Raji (cell line): Measurements from ENCODE around the gene CXXC5.

Source experiments
- POLR2A ChIP-seq: IDR thresholded peaks from 2 replicates; pipeline ENCODE4 v1.6.1; 2011; ENCODE audit warnings: low read depth, low read length, control low read depth; ENCODE audit not compliant: insufficient read depth

Gene CXXC5

DNA sequence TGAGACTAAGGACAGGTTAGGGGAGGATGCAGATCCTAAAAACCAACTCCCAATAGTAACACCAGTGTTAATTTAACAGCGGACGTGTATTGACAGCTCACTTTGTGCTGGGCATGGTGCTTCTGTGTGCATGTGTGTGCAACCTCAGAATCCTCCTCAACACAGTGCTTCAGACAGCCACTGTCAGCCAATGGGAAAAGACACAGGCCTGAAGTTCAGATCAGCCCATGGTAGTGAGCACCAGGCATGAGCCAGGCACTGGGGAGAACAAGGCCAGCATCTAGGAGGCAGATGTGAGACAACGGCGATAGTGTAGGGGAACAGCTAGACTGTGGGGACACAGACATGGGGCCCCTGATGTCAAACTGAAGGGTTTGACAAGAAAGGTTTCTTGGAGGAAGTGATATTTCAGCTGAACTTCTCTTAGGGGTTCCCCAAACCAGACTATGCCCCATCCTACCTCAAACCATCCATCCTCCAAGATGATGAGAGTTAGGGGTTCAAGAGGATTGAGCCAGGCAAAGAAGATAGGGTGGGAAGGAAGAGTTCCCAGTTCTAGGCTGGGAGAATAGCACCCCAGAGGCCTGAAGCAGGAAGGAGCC is 75.9 kb downstream of the CXXC5 start:
- no peak for TF ChIP-seq POLR2A

DNA sequence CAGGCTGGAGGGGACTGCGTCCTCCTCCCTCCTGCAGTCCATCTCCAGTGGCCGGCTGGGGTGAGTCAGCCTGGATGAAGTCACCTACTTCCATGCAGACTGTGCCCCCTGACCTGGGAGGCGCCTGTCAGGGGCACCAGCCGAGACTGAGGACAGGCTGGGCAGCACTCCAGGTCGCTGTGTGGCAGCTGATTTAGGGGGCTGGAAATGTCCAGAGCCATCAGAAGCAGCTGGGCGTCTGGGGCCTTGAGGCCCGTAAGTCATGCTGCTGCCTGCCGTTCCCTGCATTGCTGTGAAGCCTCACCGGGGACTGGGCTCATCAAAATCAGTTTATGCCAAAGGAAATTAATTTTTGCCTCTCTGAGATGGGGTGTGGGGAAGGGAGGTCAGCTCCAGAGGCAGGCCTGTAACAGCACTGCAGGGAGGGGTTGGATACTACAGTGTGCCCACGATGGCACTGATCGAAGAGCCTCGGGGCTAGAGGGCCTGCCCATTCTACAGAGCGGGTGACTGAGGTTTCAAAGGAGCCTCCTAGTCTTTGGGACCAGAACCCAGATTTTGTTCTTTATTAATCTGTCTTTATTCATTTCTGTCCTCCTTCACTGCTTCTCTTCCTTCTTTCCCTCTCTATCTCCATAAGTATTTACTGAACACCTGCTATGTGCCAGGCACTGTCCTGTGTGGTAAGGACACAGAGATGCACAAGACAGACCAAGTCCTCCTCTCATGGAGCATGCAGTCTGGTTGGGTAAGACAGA is 77.1 kb downstream of the CXXC5 start:
- TF ChIP-seq POLR2A, result no peak

DNA sequence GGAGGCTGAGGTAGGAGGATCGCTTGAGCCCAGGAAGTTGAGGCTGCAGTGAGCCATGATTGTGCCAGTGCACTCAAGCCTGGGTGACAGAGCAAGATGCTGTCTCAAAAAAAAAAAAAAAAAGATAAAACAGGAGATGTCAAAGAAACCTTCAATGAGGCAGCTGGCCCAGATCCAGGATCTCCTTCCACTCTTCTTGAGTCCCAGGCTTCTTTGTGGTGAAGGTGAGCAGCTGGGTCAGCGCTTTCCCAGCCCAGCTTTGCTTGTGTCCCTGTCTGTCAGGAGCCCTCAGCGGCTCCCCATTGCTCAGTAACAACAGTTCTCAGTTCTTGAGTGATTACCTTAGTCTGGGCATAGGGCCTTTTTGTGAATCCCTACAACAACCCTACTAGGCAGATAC is 78.1 kb downstream of the CXXC5 start:
- no peak for TF ChIP-seq POLR2A

DNA sequence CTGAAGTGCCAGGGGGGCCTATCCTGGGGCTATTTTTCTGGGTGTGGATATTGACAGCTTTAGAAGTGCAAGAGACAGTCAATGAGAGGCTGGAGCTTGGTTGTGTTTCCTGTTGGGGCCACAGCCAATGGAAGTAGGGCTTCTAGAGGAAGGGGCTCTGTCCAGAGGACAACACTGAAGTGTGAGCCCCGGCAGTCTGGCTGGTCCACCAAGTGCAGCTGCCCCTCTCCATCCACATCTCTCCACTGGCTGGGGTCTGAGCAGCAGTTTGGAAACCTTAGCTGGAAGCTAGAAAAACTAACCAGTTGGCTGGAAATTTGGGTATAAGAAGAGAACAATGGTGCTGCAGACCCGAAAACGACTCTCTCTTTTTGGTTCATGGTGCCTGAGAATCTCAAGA is 83.1 kb downstream of the CXXC5 start:
- no peak for TF ChIP-seq POLR2A

DNA sequence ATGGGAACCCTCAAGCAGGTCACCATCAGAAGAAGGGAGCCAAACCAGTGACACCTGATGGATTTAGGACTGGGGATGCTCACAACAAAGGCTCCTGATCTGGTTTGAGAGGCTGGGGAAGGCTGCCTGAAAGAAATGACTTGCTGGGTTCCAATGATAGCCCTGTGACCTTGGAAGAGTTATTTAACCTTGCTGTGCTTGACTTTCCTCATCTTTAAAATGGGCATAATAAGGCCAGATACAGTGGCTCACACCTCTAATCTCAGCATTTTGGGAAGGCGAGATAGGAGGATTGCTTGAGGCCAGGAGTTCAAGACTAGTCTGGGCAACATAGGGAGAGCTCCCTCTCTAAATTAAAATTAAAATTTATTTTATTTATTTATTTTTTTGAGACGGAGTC is 83.9 kb downstream of the CXXC5 start:
- TF ChIP-seq POLR2A, result no peak

DNA sequence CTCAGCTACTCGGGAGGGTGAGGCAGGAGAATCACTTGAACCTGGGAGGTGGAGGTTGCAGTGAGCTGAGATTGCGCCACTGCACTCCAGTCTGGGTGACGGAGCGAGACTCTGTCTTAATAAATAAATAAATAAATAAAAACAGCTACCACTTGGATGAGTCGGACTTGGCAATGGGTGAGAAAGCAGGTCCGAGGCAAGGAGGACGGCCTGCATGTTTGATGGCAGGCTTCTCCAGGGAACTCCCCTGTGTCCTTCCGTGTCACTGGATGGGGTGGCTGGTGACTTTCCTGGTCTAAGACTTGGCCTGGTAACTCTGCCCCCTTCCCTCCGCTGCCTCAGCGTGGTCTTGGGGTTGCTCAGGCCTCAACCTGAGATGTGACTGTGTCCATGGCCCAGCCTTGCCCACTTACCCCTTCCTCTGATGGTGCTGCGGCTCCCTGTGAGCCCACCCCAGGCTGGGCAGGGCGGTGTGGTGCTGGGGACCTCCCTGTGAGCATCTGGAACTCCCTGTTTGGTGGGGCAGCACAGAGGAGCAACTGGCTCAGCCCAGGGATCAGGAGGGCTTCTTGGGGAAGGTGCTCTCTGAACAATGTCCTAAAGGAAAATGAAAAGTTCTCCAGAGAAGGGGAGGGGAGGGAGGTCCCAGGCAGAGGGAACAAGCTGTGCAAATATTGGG is 85.0 kb downstream of the CXXC5 start:
- TF ChIP-seq POLR2A, result no peak
